SK-N-SH (cell line): Measurements from ENCODE around the gene PCED1B.

Experiments
- FOXM1 ChIP-seq: IDR thresholded peaks from 2 replicates; pipeline ENCODE4 v1.4.0; 2012; ENCODE audit warnings: low read depth, mild to moderate bottlenecking
- JUND ChIP-seq: IDR thresholded peaks from 2 replicates; pipeline ENCODE4 v1.4.0; 2012
- MEF2A ChIP-seq: IDR thresholded peaks from 2 replicates; pipeline ENCODE4 v1.4.0; 2012; ENCODE audit warnings: low read depth, borderline replicate concordance
- MXI1 ChIP-seq: IDR thresholded peaks from 2 replicates; pipeline ENCODE4 v1.6.1; 2012; ENCODE audit warnings: mild to moderate bottlenecking, low read depth, low read length, improper control_type of control experiment
- POLR2AphosphoS5 ChIP-seq: IDR thresholded peaks from 2 replicates; pipeline ENCODE4 v1.6.1; 2012; ENCODE audit warnings: low read depth, low read length
- RCOR1 ChIP-seq: fragments of 150-350 bp; IDR thresholded peaks from 2 replicates; pipeline ENCODE4 v1.6.1; 2017; ENCODE audit warnings: antibody characterized with exemption, low read length
- RFX5 ChIP-seq: IDR thresholded peaks from 2 replicates; pipeline ENCODE4 v1.6.1; 2012; ENCODE audit warnings: mild to moderate bottlenecking, improper control_type of control experiment, low read length
- TAF1 ChIP-seq: IDR thresholded peaks from 2 replicates; pipeline ENCODE4 v1.6.1; 2012; ENCODE audit warnings: low read depth, mild to moderate bottlenecking, low read length, moderate library complexity, borderline replicate concordance
- YY1 ChIP-seq: IDR thresholded peaks from 2 replicates; pipeline ENCODE4 v1.4.0; 2012; ENCODE audit warnings: low read depth, mild to moderate bottlenecking
- TF ChIP-seq, protein P1 (sequence below): fragments of 200-600 bp; sonication (generic); IDR thresholded peaks from 2 replicates; pipeline ENCODE4 v1.6.1; 2017; ENCODE audit warnings: antibody characterized with exemption, mild to moderate bottlenecking, moderate library complexity
- TF ChIP-seq, protein P2 (sequence below): IDR thresholded peaks from 2 replicates; pipeline ENCODE4 v1.4.0; 2012; ENCODE audit warnings: low read depth
- TF ChIP-seq, protein P3 (sequence below): IDR thresholded peaks from 2 replicates; pipeline ENCODE4 v1.6.1; 2012; ENCODE audit warnings: mild to moderate bottlenecking, low read depth, low read length, moderate library complexity

DNA sequence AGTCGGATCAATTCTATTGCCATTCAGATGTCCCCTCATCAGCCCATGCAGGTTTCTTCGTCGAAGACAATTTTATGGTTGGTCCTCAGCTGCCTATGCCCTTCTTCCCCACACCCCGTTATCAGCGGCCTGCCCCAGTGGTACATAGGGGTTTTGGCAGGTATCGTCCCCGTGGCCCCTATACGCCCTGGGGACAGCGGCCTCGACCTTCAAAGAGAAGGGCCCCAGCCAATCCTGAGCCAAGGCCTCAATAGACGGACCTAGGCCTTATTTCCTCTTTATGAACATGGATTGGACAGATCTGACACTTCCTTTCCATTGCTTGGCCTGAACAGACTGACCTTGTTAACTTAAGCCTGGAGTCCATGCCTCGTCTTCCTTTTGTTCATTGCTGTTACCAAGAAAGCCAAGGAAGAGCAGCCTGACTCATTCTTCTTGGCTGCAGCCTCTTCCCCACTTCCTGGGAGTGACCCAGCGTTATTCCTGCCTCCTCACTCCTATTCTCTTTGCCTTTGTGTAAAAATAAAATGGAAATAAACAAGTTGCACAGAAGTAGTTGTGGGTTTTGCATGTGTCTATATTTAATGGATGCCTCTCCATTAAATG is 156.8 kb downstream of the PCED1B start:
- TF ChIP-seq TAF1, result no peak
- TF ChIP-seq RCOR1, result no peak
- TF ChIP-seq JUND, result no peak
- TF ChIP-seq, protein P1, sequence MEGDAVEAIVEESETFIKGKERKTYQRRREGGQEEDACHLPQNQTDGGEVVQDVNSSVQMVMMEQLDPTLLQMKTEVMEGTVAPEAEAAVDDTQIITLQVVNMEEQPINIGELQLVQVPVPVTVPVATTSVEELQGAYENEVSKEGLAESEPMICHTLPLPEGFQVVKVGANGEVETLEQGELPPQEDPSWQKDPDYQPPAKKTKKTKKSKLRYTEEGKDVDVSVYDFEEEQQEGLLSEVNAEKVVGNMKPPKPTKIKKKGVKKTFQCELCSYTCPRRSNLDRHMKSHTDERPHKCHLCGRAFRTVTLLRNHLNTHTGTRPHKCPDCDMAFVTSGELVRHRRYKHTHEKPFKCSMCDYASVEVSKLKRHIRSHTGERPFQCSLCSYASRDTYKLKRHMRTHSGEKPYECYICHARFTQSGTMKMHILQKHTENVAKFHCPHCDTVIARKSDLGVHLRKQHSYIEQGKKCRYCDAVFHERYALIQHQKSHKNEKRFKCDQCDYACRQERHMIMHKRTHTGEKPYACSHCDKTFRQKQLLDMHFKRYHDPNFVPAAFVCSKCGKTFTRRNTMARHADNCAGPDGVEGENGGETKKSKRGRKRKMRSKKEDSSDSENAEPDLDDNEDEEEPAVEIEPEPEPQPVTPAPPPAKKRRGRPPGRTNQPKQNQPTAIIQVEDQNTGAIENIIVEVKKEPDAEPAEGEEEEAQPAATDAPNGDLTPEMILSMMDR, result no peak
- TF ChIP-seq, protein P2, sequence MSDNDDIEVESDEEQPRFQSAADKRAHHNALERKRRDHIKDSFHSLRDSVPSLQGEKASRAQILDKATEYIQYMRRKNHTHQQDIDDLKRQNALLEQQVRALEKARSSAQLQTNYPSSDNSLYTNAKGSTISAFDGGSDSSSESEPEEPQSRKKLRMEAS, result no peak
- no peak for TF ChIP-seq POLR2AphosphoS5
- TF ChIP-seq MXI1, result no peak
- no peak for TF ChIP-seq YY1
- TF ChIP-seq RFX5, result no peak
- no peak for TF ChIP-seq MEF2A
- TF ChIP-seq, protein P3, sequence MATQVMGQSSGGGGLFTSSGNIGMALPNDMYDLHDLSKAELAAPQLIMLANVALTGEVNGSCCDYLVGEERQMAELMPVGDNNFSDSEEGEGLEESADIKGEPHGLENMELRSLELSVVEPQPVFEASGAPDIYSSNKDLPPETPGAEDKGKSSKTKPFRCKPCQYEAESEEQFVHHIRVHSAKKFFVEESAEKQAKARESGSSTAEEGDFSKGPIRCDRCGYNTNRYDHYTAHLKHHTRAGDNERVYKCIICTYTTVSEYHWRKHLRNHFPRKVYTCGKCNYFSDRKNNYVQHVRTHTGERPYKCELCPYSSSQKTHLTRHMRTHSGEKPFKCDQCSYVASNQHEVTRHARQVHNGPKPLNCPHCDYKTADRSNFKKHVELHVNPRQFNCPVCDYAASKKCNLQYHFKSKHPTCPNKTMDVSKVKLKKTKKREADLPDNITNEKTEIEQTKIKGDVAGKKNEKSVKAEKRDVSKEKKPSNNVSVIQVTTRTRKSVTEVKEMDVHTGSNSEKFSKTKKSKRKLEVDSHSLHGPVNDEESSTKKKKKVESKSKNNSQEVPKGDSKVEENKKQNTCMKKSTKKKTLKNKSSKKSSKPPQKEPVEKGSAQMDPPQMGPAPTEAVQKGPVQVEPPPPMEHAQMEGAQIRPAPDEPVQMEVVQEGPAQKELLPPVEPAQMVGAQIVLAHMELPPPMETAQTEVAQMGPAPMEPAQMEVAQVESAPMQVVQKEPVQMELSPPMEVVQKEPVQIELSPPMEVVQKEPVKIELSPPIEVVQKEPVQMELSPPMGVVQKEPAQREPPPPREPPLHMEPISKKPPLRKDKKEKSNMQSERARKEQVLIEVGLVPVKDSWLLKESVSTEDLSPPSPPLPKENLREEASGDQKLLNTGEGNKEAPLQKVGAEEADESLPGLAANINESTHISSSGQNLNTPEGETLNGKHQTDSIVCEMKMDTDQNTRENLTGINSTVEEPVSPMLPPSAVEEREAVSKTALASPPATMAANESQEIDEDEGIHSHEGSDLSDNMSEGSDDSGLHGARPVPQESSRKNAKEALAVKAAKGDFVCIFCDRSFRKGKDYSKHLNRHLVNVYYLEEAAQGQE, result no peak
- no peak for TF ChIP-seq FOXM1
